Psoas muscle (tissue), 8 donors: Measurements from ENCODE around the gene PRKACG. TPM values are rescaled to one million over a fixed set of nuclear protein-coding genes. Genes with fewer than 3 reads are reported as not detected.
A peak's percentile ranks its signal among the peaks of the same experiment; 100 is the strongest.

ENCODE experiments used
- ATAC-seq, 4 donors: fragments of 200-7000 bp; cut with Tn5 transposase; one replicate each; pipeline ENCODE4 v1.9.1; 2020; ENCODE audit warnings: moderate library complexity in 3 of 4, mild to moderate bottlenecking in 2 of 4
- DNase-seq, 2 donors: peaks; one replicate each; pipeline ENCODE4 v3.0.0-alpha.2; 2020
- H3K27ac ChIP-seq: fragments of 200-600 bp; one replicate; pipeline ENCODE4 v1.8.0; 2022
- H3K27me3 ChIP-seq, 3 donors: fragments of 200-600 bp in 1 of 3; one replicate each; pipeline versions ENCODE4 v1.6.1 to v1.8.0; 2013 to 2022; ENCODE audit warnings: low read length in 2 of 3, mild to moderate bottlenecking in 2 of 3, moderate library complexity in 1 of 3; ENCODE audit not compliant: insufficient read depth in 3 of 3
- H3K36me3 ChIP-seq, 2 donors: fragments of 200-600 bp in 1 of 2; one replicate each; pipeline versions ENCODE4 v1.6.1 to v1.8.0; 2013 to 2022; ENCODE audit warnings: low read depth in 1 of 2, mild to moderate bottlenecking in 1 of 2, moderate library complexity in 1 of 2; ENCODE audit not compliant: insufficient read depth in 1 of 2
- H3K4me1 ChIP-seq: fragments of 200-600 bp; one replicate; pipeline ENCODE4 v1.8.0; 2022
- H3K4me3 ChIP-seq: fragments of 200-600 bp; one replicate; pipeline ENCODE4 v1.8.0; 2022; ENCODE audit warnings: mild to moderate bottlenecking
- H3K9me3 ChIP-seq: fragments of 200-600 bp; one replicate; pipeline ENCODE4 v1.8.0; 2022
- WGBS, 3 donors: extraction: QIAGEN DNeasy Blood & Tissue Kit; methylation state at CpG; one replicate each; pipeline versions ENCODE4 v1.1.6 to v1.1.7; 2013; 5-methylcytosine and 5-hydroxymethylcytosine counted together
- intact Hi-C, 2 donors: fragments of 100-400 bp; cut with DNase I; formaldehyde crosslinking; loops; one replicate each; pipeline versions ENCODE4 v1.11.0 to v1.14.2; 2022
- polyA plus RNA-seq, 3 donors: library from polyadenylated mRNA; stranded (reverse); fragments of 200-250 nt; gene quantifications; one replicate each; pipeline ENCODE4 v1.2.3, GENCODE V29; 2013
- total RNA-seq, 4 donors: library from RNA; stranded (reverse); fragmentation: NEBNext Ultra II Directional in 2 of 4; extraction: Animal tissue kit (Norgen Biotek cat#: 25700) in 2 of 4; gene quantifications; one replicate each; pipeline versions ENCODE4 v1.2.1 to v1.2.4, GENCODE V29; 2021 to 2023
- TF ChIP-seq, protein P1 (sequence below): fragments of 200-600 bp; IDR thresholded peaks from one replicate; pipeline ENCODE4 v1.8.0; 2022; ENCODE audit warnings: antibody characterized with exemption
- donor health status: healthy with polysubstance abuse.
- donor health status: DM: no; HTN: no; CAD: no; lungs with moderate emphysema.
- donor health status: Bipolar disorder and iron deficiency.
- donor health status: healthy.
- donor health status: DM: yes; HTN: yes; CAD: no.
- donor health status: DM: no; HTN: no; CAD: no.
- donor health status: DM: no; HTN: no; CAD: no.
- donor health status: DM: yes; HTN: yes; CAD: no.

The PRKACG gene
- total and polyA plus RNA-seq, 7 donors: not detected

DNA sequence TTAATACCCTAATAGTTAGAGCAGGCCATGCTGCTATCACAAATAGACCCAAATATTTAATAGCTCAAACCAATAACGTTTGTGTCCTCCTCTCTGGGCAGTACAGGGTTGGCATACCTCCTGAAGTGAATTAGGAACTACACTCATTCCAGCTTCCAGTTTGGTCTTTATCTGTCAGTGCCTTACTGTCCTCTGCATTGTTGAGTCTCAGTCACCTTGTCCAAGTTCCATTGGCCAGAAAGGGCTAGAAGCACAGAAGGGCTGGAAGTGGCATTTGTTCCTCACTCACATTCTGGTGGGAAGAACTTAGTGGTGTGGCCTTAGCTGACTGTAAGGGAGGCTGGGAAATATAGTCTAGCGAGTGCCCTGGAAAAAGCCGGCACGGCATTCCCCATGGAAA lies 32.8 kb upstream of the PRKACG start:
- Histone ChIP-seq H3K36me3 (peaks cover 0 to 39% of the 10 kb centered on the region in 2 donors), H3K4me1 (peaks cover 8% of the 10 kb centered on the region), H3K27ac (no peak overlapping the region), H3K4me3 (no peak overlapping the region), H3K27me3 (no peaks in the 10 kb centered on the region), H3K9me3 (no peaks in the 10 kb centered on the region)
- intact Hi-C loops: no loop called here
- WGBS, 3 donors: 57 to 77% (median 72%) methylated on average over 4 of the region's 4 CpGs
- ATAC-seq (no peak), DNase-seq (no peak)
- TF ChIP-seq, protein P1, sequence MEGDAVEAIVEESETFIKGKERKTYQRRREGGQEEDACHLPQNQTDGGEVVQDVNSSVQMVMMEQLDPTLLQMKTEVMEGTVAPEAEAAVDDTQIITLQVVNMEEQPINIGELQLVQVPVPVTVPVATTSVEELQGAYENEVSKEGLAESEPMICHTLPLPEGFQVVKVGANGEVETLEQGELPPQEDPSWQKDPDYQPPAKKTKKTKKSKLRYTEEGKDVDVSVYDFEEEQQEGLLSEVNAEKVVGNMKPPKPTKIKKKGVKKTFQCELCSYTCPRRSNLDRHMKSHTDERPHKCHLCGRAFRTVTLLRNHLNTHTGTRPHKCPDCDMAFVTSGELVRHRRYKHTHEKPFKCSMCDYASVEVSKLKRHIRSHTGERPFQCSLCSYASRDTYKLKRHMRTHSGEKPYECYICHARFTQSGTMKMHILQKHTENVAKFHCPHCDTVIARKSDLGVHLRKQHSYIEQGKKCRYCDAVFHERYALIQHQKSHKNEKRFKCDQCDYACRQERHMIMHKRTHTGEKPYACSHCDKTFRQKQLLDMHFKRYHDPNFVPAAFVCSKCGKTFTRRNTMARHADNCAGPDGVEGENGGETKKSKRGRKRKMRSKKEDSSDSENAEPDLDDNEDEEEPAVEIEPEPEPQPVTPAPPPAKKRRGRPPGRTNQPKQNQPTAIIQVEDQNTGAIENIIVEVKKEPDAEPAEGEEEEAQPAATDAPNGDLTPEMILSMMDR: no peak

DNA sequence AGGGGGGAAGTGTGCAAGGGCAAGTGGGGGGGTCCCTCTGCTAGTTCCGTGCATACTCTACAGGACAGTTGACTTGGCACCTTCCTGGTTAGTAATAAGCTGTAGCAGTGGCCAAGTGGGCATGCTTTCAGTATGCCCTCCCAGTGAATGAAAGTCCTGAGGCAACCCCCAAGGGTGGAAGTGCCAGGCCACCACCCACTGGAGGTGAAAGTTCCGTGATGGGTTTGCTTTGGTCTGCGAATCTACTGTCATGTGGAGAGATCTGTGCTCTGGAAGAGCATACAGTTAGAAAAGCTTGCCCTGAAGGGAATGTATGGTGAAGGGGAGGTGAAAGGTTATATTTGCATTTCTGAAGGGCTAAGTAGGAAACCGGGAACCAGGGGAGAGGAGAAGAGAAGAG lies 31.9 kb upstream of the PRKACG start:
- Histone ChIP-seq H3K4me1 (peaks cover 8% of the 10 kb centered on the region), H3K4me3 (no peak overlapping the region), H3K9me3 (no peaks in the 10 kb centered on the region), H3K36me3 (peaks cover 0 to 39% of the 10 kb centered on the region in 2 donors), H3K27me3 (no peaks in the 10 kb centered on the region), H3K27ac (no peak overlapping the region)
- intact Hi-C loops: no loop called here
- TF ChIP-seq, protein P1: no peak
- no peak for ATAC-seq
- WGBS, 3 donors: 70 to 77% (median 74%) methylated on average over 4 of the region's 4 CpGs
- DNase-seq: no peak

DNA sequence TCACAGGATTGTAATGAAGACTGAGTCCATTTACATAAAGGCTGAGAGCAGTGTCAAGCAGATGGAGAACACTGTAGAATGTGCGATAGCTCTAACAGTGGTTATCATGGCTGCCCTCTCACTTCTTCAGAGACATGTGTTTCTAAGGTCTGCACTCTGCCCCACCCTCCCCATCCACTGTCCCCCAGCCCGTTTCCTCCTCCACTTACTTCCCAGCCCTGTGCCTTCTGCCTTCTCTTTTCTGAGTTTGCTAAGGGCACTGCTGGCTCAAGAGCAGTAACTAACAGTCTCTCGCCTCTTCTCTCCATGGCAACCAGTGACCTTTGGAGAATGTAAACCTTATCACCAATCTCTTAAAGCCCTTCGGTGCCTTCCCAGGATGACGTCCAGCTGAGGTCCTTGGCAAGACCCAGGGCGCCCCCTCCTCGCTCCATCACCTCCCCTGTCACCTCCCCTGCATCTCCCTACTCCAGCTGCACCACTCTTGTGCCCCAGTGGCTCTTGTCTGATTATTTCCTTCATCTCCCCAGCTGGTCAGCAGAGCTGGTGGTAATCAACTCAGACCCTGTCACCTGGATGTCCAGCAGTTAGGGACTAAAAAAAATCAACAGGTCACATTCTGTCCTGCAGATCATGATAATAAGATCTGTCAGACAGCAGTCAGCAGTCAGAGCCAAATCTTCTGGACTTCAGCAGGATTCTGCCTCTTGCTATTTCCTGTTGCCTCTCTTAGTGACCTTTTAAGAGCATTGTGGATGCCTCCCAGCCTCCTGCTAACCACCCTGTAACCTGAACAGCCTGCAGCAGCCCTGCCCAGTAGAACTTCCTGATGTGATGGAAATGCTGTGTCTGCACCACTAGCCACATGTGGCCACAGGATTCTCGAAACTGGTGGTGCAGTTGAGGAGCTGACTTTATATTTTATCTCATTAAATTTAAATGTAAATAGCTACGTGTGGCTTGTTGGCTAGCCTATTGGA lies 30.6 kb upstream of the PRKACG start:
- peak; percentile 63 to 78 (median 76) for ATAC-seq
- TF ChIP-seq, protein P1: no peak
- DNase-seq: no peak
- Histone ChIP-seq H3K36me3 (peaks cover 0 to 33% of the 10 kb centered on the region in 2 donors), H3K9me3 (no peaks in the 10 kb centered on the region), H3K27me3 (no peaks in the 10 kb centered on the region), H3K4me3 (no peak overlapping the region), H3K4me1 (peaks cover 8% of the 10 kb centered on the region), H3K27ac (peak overlapping the region; percentile 5)
- WGBS, 3 donors: 57 to 69% (median 64%) methylated on average over 9 of the region's 9 CpGs
- intact Hi-C loops: no loop called here

DNA sequence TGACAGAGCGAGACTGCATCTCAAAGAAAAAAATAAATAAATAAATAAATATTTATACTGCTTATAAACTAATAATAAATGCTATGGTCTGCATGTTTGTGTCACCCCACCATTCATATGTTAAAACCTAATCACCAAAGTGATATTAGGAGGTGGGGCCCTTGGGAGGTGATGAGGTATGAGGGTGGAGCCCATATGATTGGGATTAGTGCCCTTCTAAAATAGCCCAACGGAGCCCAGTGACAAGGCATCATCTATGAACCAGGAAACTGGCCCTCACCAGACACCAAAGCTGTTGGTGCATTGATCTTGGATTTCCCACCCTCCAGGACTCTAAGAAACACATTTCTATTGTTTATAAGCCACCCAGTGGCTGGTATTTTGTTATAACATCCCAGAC lies 26.7 kb upstream of the PRKACG start:
- intact Hi-C loops: no loop called here
- Histone ChIP-seq H3K27ac (no peak overlapping the region), H3K9me3 (no peaks in the 10 kb centered on the region), H3K4me3 (no peak overlapping the region), H3K4me1 (peaks cover 8% of the 10 kb centered on the region), H3K36me3 (no peaks in the 10 kb centered on the region), H3K27me3 (no peaks in the 10 kb centered on the region)
- DNase-seq (no peak), ATAC-seq (no peak)
- WGBS, 3 donors: 96 to 100% (median 100%) methylated on average over 2 of the region's 2 CpGs
- TF ChIP-seq, protein P1: no peak
